HepG2 (cell line): ENCODE results near the gene GP1BA. TPM values are rescaled to one million over a fixed set of nuclear protein-coding genes. Genes with fewer than 3 reads are reported as not detected.

ENCODE experiments used
- ATAC-seq: fragments of 200-7000 bp; cut with Tn5 transposase; 3 replicates; pipeline ENCODE4 v1.9.1; 2020; ENCODE audit warnings: mild to moderate bottlenecking, moderate library complexity
- BruUV-seq: library from RNA; stranded (reverse); fragments of 400-500 nt; replicated peaks from 2 replicates; lab custom pipeline; 2021; lab: Mats Ljungman, UMichigan
- CTCF ChIA-PET: fragments of 300-600 bp; formaldehyde crosslinking; extraction: SDS; loops from one replicate; lab custom pipeline; 2021; ENCODE audit warnings: low total read pairs, inconsistent platforms, low intra/inter-chr PET ratio; lab: Yijun Ruan, JAX
- POLR2A ChIA-PET: fragments of 350-600 bp; sonication (Branson Sonifier 250); formaldehyde crosslinking; loops from one replicate; lab custom pipeline; 2020; ENCODE audit warnings: antibody characterized with exemption, inconsistent platforms; lab: Yijun Ruan, JAX
- DNase-seq: peaks from one replicate; pipeline ENCODE4 v3.0.0-alpha.2; 2015; ENCODE audit warnings: low spot score
- FAIRE-seq: peaks from 3 replicates; lab custom pipeline; 2011; peaks lifted over from hg19 to GRCh38; lab: Jason Lieb, UNC
- H2AFZ ChIP-seq: one replicate; pipeline ENCODE4 v1.6.1; 2011; ENCODE audit warnings: low read length, inconsistent platforms
- H3K27ac ChIP-seq: fragments of 300-600 bp; 3 replicates; pipeline ENCODE4 v1.8.0; 2011; ENCODE audit warnings: mixed run types, mild to moderate bottlenecking, mixed read lengths, low read length, inconsistent platforms; ENCODE audit not compliant: insufficient read depth; ENCODE audit errors: extremely low read length
- H3K27me3 ChIP-seq, 2 experiments: fragments of 200-600 bp in 1 of 2; 2 replicates in 1 of 2; 3 replicates in 1 of 2; pipeline versions ENCODE4 v1.6.0 to v1.8.0; 2011; ENCODE audit warnings: low read length in 2 of 2, mild to moderate bottlenecking in 2 of 2, moderate library complexity in 2 of 2, inconsistent platforms in 1 of 2; ENCODE audit not compliant: insufficient read depth in 2 of 2, control insufficient read depth in 1 of 2
- H3K36me3 ChIP-seq, 2 experiments: fragments of 200-600 bp in 1 of 2; replicated peaks in 1 of 2; 2 replicates in 1 of 2; 3 replicates in 1 of 2; pipeline versions ENCODE4 v1.5.1 to v1.8.0; 2011; ENCODE audit warnings: low read length in 2 of 2, inconsistent platforms in 1 of 2; ENCODE audit not compliant: insufficient read depth in 2 of 2, control insufficient read depth in 1 of 2
- H3K4me1 ChIP-seq: 2 replicates; pipeline ENCODE4 v1.5.1; 2012; ENCODE audit warnings: low read length, inconsistent platforms; ENCODE audit not compliant: insufficient read depth
- H3K4me2 ChIP-seq: 2 replicates; pipeline ENCODE4 v1.6.0; 2011; ENCODE audit warnings: low read depth, low read length, inconsistent platforms
- H3K4me3 ChIP-seq, 3 experiments: fragments of 200-600 bp in 1 of 3; sonication (generic), shearing (Covaris generic) in 1 of 3; replicated peaks in 1 of 3; 2 replicates each; pipeline ENCODE4 v1.5.1; 2011 to 2016; ENCODE audit warnings: low read length in 3 of 3, inconsistent platforms in 2 of 3, low read depth in 2 of 3, mild to moderate bottlenecking in 2 of 3, control low read depth in 1 of 3, mixed read lengths in 1 of 3; ENCODE audit not compliant: insufficient read depth in 1 of 3
- H3K79me2 ChIP-seq: one replicate; pipeline ENCODE4 v1.6.1; 2011; ENCODE audit warnings: low read length, inconsistent platforms; ENCODE audit not compliant: insufficient read depth
- H3K9ac ChIP-seq: 2 replicates; pipeline ENCODE4 v1.6.0; 2011; ENCODE audit warnings: mild to moderate bottlenecking, low read depth, low read length, inconsistent platforms; ENCODE audit not compliant: insufficient read depth
- H3K9me3 ChIP-seq: 2 replicates; pipeline ENCODE4 v1.5.1; 2012; ENCODE audit warnings: mild to moderate bottlenecking, low read length
- H4K20me1 ChIP-seq: 2 replicates; pipeline ENCODE4 v1.6.0; 2011; ENCODE audit warnings: inconsistent platforms, mild to moderate bottlenecking, low read length, moderate library complexity; ENCODE audit not compliant: insufficient read depth
- AGO2 ChIP-seq: fragments of 200-400 bp; formaldehyde crosslinking; optimal IDR thresholded peaks from 2 replicates; pipeline ENCODE3; 2017; ENCODE audit warnings: mild to moderate bottlenecking, low read depth, low read length, moderate library complexity
- FOXK2 ChIP-seq: fragments of 450-650 bp; IDR thresholded peaks from 2 replicates; pipeline ENCODE4 v1.6.1; 2016
- NFYB ChIP-seq: sonication (generic); formaldehyde crosslinking; IDR thresholded peaks from 2 replicates; pipeline ENCODE4 v1.4.0; 2020; ENCODE audit warnings: missing genetic modification reagents
- POLR2A ChIP-seq, 2 experiments: IDR thresholded peaks; 2 replicates each; pipeline ENCODE4 v1.6.1; 2011; ENCODE audit warnings: low read depth in 2 of 2, low read length in 2 of 2, mild to moderate bottlenecking in 1 of 2, moderate library complexity in 1 of 2; ENCODE audit not compliant: insufficient read depth in 1 of 2
- ZNF20 ChIP-seq: sonication (generic); formaldehyde crosslinking; IDR thresholded peaks from 2 replicates; pipeline ENCODE4 v1.4.0; 2020; ENCODE audit warnings: mild to moderate bottlenecking, moderate library complexity, missing genetic modification reagents
- WGBS: methylation state at CpG from one replicate; pipeline ENCODE4 v1.1.6; 2017; ENCODE audit warnings: low lambda C conversion rate; 5-methylcytosine and 5-hydroxymethylcytosine counted together
- in situ Hi-C: cut with HindIII; loops from 2 replicates; pipeline ENCODE4 v1.10.0; 2017; ENCODE audit warnings: low pct_unique_long_range_greater_than_20kb; ENCODE audit not compliant: extremely low pct_ligation_motif_present
- intact Hi-C: fragments of 100-400 bp; cut with micrococcal nuclease; formaldehyde crosslinking; loops from one replicate; pipeline ENCODE4 v1.10.0; 2022; ENCODE audit not compliant: unreplicated experiment
- polyA plus RNA-seq, 8 experiments: library from polyadenylated mRNA; depleted of rRNA in 3 of 8; stranded (reverse) in 7 of 8; unstranded in 1 of 8; fragments of >200 nt; fragmentation: Illumina TruSeq in 4 of 8; extraction: Trizol in 4 of 8; gene quantifications; 2 replicates each; pipeline versions ENCODE4 v1.2.1 to v1.2.3, GENCODE V29; 2011 to 2016; ENCODE audit warnings: low read depth in 4 of 8, missing spikeins in 1 of 8, mixed read lengths in 1 of 8; ENCODE audit not compliant: insufficient read depth in 1 of 8
- total RNA-seq, 5 experiments: library from RNA; depleted of rRNA; stranded (reverse); fragments of >200 nt; fragmentation: Illumina TruSeq; extraction: Trizol; gene quantifications; 2 replicates each; pipeline ENCODE4 v1.2.3, GENCODE V29; 2016; ENCODE audit warnings: low read depth in 1 of 5

GP1BA gene
- total and polyA plus RNA-seq, 2 of the 13 experiments (the other 11 are each of a cell fraction or from before 2014, with no cell fraction given) = not detected

DNA sequence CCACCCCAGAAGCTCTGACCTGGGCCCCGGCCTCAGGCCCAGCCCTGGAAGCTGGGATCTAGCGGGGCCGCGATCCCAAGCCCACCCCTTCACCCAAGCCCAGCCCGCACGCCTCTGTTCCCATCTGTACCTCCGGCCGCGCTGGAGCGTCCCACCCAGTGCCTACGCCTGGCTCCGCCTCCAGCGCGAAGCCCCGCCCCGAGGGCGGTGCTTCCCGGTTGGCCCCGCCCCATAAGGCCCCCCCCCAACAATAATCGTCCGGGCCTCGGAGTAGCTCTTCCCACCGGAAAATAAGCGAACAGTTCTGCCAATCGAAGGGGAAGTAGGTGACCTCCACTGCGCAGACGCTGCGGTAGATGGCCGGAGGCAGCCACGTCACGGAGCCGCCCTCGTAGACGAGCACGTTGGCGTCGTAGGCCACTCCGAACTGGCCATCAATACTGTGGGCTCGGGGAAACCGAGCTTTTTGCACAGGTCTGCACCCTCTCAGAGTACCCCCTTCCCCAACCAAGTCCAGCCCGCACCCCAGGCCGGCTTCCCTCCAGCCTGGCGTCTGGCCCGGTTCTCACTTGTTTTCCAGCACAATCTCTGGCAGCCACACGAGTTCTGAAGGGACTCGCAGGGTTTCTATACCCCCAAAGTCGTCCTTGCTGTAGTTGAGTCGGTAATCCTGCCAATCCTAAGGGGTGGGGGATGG, 30.3 kb upstream of the GP1BA start:
- POLR2A ChIA-PET = no interaction called here
- Histone ChIP-seq H3K27me3 (no peaks in the 10 kb centered on the region), H3K36me3 (peaks cover 2 to 6% of the 10 kb centered on the region in 2 experiments; a peak in 1 of 5 replicates), H3K27ac (no peak overlapping the region), H3K9ac (no peak overlapping the region)
- BruUV-seq = no TSS peak
- WGBS = 82% methylated on average over 44 of the region's 48 CpGs
- in situ Hi-C loops (loop anchor here (10.0 kb wide), 1 partner anchor 153 kb away; no protein-coding TSS in a partner anchor), intact Hi-C loops (loop anchor here (10.0 kb wide), 1 partner anchor 163 kb away; no protein-coding TSS in a partner anchor)
- CTCF ChIA-PET = no interaction called here
- ATAC-seq (no peak), FAIRE-seq (no peak), DNase-seq (no peak)
- no peak for TF ChIP-seq ZNF20
- no peak for TF ChIP-seq NFYB (CRISPR knock-in tag)
- TF ChIP-seq AGO2 = peak; percentile 55
- TF ChIP-seq, all 625 proteins: peak for 1
- Histone ChIP-seq H3K4me2 (no peak overlapping the region), H3K9me3 (no peaks in the 10 kb centered on the region), H2AFZ (no peak overlapping the region), H3K4me1 (peaks cover 28% of the 10 kb centered on the region), H4K20me1 (no peaks in the 10 kb centered on the region), H3K4me3 (no peak overlapping the region), H3K79me2 (no peaks in the 10 kb centered on the region)

DNA sequence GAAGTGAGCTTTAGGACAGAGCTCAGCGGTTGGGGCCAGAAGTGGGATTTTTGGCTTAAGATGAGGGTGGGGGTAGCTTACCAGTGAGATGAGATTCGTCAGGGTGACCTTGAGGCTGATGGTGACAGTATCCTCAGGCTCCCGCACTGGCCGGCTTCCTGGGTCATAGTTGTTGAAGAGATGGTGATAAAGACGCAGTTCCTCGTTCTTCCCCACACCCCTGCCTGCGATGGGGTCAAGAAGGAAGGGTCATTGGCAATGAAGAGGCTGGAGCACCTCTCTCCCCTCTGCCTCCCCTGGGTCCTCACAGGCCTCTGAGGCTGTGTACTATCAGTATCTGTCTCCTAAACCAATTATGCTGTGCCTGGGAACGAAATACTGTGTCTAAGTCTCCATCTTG, 29.5 kb upstream of the GP1BA start:
- FAIRE-seq = no peak
- no peak overlapping the region for H2AFZ ChIP-seq
- H3K79me2 ChIP-seq = no peaks in the 10 kb centered on the region
- POLR2A ChIA-PET = no interaction called here
- intact Hi-C loops = loop anchor here (10.0 kb wide), 1 partner anchor 162 kb away; no protein-coding TSS in a partner anchor
- in situ Hi-C loops = loop anchor here (10.0 kb wide), 1 partner anchor 152 kb away; no protein-coding TSS in a partner anchor
- WGBS = 84% methylated on average over 8 of the region's 8 CpGs
- TF ChIP-seq FOXK2 = no peak
- TF ChIP-seq POLR2A (IDR thresholded peaks at IDR 0.05; ENCODE audit: insufficient read depth in 1 of 2, low read depth in 2 of 2, low read length in 2 of 2) = no peak
- no peaks in the 10 kb centered on the region for H4K20me1 ChIP-seq
- H3K4me3 ChIP-seq = no peak overlapping the region
- no peaks in the 10 kb centered on the region for H3K9me3 ChIP-seq
- no peak overlapping the region for H3K27ac ChIP-seq
- no peak overlapping the region for H3K4me2 ChIP-seq
- no peaks in the 10 kb centered on the region for H3K36me3 ChIP-seq
- BruUV-seq = no TSS peak
- CTCF ChIA-PET = no interaction called here
- no peak for DNase-seq
- peaks cover 30% of the 10 kb centered on the region for H3K4me1 ChIP-seq
- H3K27me3 ChIP-seq = no peaks in the 10 kb centered on the region
- no peak for ATAC-seq
- H3K9ac ChIP-seq = no peak overlapping the region
